GM19468 (cell line): ENCODE results near the gene TGFBR3.

Experiments
- ATAC-seq: cut with Tn5 transposase; IDR thresholded peaks from one replicate; pipeline ENCODE4 v1.9.1; 2021; ENCODE audit warnings: mild to moderate bottlenecking, moderate library complexity, moderate number of reproducible peaks; ENCODE audit not compliant: unreplicated experiment; ENCODE audit errors: extremely low read depth

The TGFBR3 gene

GRCh38 chr1:91701472-91701869, 184.5 kb downstream of the TGFBR3 start:
- ATAC-seq = no peak

- ATAC-seq = no peak
Observed at GRCh38 chr1:91700771-91701471, 185.0 kb downstream of the TGFBR3 start.

- no peak for ATAC-seq
Observed at GRCh38 chr1:91700332-91700731, 185.6 kb downstream of the TGFBR3 start.

- ATAC-seq = no peak
Observed at GRCh38 chr1:91699339-91699974, 186.5 kb downstream of the TGFBR3 start.

- no peak for ATAC-seq
Observed at GRCh38 chr1:91697861-91698260, 188.1 kb downstream of the TGFBR3 start.

- ATAC-seq = peak; percentile 58
Observed at GRCh38 chr1:91697416-91697815, 188.5 kb downstream of the TGFBR3 start.

GRCh38 chr1:91696321-91696720, 189.6 kb downstream of the TGFBR3 start:
- no peak for ATAC-seq

- ATAC-seq = no peak
Observed at GRCh38 chr1:91693557-91693956, 192.4 kb downstream of the TGFBR3 start.

- no peak for ATAC-seq
Observed at GRCh38 chr1:91691525-91691924, 194.4 kb downstream of the TGFBR3 start.

GRCh38 chr1:91689641-91690481, 196.1 kb downstream of the TGFBR3 start:
- ATAC-seq = no peak

- no peak for ATAC-seq
Observed at GRCh38 chr1:91687452-91687851, 198.5 kb downstream of the TGFBR3 start.

- no peak for ATAC-seq
Observed at GRCh38 chr1:91685994-91686393, 200.0 kb downstream of the TGFBR3 start.

GRCh38 chr1:91684481-91685196, 201.3 kb downstream of the TGFBR3 start:
- ATAC-seq = no peak

- ATAC-seq = no peak
Observed at GRCh38 chr1:91683598-91683951, 202.4 kb downstream of the TGFBR3 start.

GRCh38 chr1:91682882-91683597, 202.9 kb downstream of the TGFBR3 start:
- no peak for ATAC-seq

GRCh38 chr1:91680556-91681155, 205.3 kb downstream of the TGFBR3 start:
- no peak for ATAC-seq

GRCh38 chr1:91679446-91679845, 206.5 kb downstream of the TGFBR3 start:
- no peak for ATAC-seq

GRCh38 chr1:91676030-91676429, 209.9 kb downstream of the TGFBR3 start:
- ATAC-seq = no peak

GRCh38 chr1:91674107-91674506, 211.8 kb downstream of the TGFBR3 start:
- no peak for ATAC-seq

- ATAC-seq = no peak
Observed at GRCh38 chr1:91673613-91674012, 212.3 kb downstream of the TGFBR3 start.
